SK-N-SH treated with all-trans-retinoic acid at 6 μM for 48 hours (cell line): ENCODE results near the gene DCTD.
"Not testable (repeated sequence)": the region's sequence is repeated elsewhere in the genome, so short reads cannot be mapped to it uniquely, and the experiment has no call there.

Experiments used
- ARNTL ChIP-seq: fragments of 450-650 bp; formaldehyde crosslinking; IDR thresholded peaks from 2 replicates; pipeline ENCODE4 v1.5.0; 2020; ENCODE audit warnings: low read depth, mild to moderate bottlenecking, moderate library complexity, borderline replicate concordance
- BACH2 ChIP-seq: fragments of 250-450 bp; sonication (Bioruptor Pico); IDR thresholded peaks from 2 replicates; pipeline ENCODE4 v1.9.0; 2021; ENCODE audit warnings: mild to moderate bottlenecking, borderline replicate concordance
- CREB5 ChIP-seq: fragments of 250-450 bp; sonication (Bioruptor Pico); IDR thresholded peaks from 2 replicates; pipeline ENCODE4 v1.5.1; 2020; ENCODE audit warnings: low read depth, mild to moderate bottlenecking, moderate library complexity
- GLIS3 ChIP-seq: fragments of 250-450 bp; sonication (Bioruptor Pico); IDR thresholded peaks from 2 replicates; pipeline ENCODE4 v1.5.0; 2020; ENCODE audit warnings: mild to moderate bottlenecking, moderate library complexity
- OSR1 ChIP-seq: fragments of 250-450 bp; sonication (Bioruptor Pico); IDR thresholded peaks from 2 replicates; pipeline ENCODE4 v1.8.0; 2022; ENCODE audit warnings: moderate library complexity, mild to moderate bottlenecking, inconsistent platforms
- PATZ1 ChIP-seq: fragments of 250-450 bp; sonication (Bioruptor Pico); IDR thresholded peaks from 2 replicates; pipeline ENCODE4 v1.8.0; 2020; ENCODE audit warnings: mild to moderate bottlenecking, moderate library complexity, borderline replicate concordance
- PPARA ChIP-seq: fragments of 250-450 bp; sonication (Bioruptor Pico); IDR thresholded peaks from 2 replicates; pipeline ENCODE4 v1.5.0; 2020; ENCODE audit warnings: mild to moderate bottlenecking, borderline replicate concordance
- TCF4 ChIP-seq: fragments of 250-450 bp; sonication (Bioruptor Pico); IDR thresholded peaks from 2 replicates; pipeline ENCODE4 v1.8.0; 2021; ENCODE audit warnings: mild to moderate bottlenecking, moderate library complexity, borderline replicate concordance
- TOX ChIP-seq: fragments of 250-450 bp; sonication (Bioruptor Pico); IDR thresholded peaks from 2 replicates; pipeline ENCODE4 v1.8.0; 2021; ENCODE audit warnings: mild to moderate bottlenecking, moderate library complexity, borderline replicate concordance
- ZFP3 ChIP-seq: fragments of 250-450 bp; sonication (Bioruptor Pico); IDR thresholded peaks from 2 replicates; pipeline ENCODE4 v1.5.0; 2020; ENCODE audit warnings: mild to moderate bottlenecking, moderate library complexity
- ZFP30 ChIP-seq: fragments of 450-650 bp; formaldehyde crosslinking; IDR thresholded peaks from 2 replicates; pipeline ENCODE4 v1.5.0; 2022; ENCODE audit warnings: mild to moderate bottlenecking, moderate library complexity
- ZNF565 ChIP-seq: fragments of 450-650 bp; formaldehyde crosslinking; conservative IDR thresholded peaks from 2 replicates; pipeline ENCODE4 v1.5.0; 2020; ENCODE audit warnings: low read depth, mild to moderate bottlenecking, moderate library complexity
- ZNF8 ChIP-seq: fragments of 450-650 bp; formaldehyde crosslinking; IDR thresholded peaks from 2 replicates; pipeline ENCODE4 v1.5.0; 2020; ENCODE audit warnings: mild to moderate bottlenecking, moderate library complexity
- TF ChIP-seq, protein P1 (sequence below): fragments of 250-450 bp; sonication (Bioruptor Pico); IDR thresholded peaks from 2 replicates; pipeline ENCODE4 v1.5.0; 2020; ENCODE audit warnings: mild to moderate bottlenecking, moderate library complexity

GRCh38 chr4:182900021-182900420 is 17.2 kb downstream of the DCTD start:
- not testable (repeated sequence) for TF ChIP-seq ZFP3 (CRISPR knock-in tag); PATZ1; ZNF8; CREB5 (CRISPR knock-in tag); TOX (CRISPR knock-in tag); GLIS3 (CRISPR knock-in tag); ARNTL (CRISPR knock-in tag); ZFP30 (CRISPR knock-in tag); OSR1; ZNF565; PPARA (CRISPR knock-in tag); TCF4 (CRISPR knock-in tag); BACH2 (CRISPR knock-in tag)
- TF ChIP-seq, protein P1, sequence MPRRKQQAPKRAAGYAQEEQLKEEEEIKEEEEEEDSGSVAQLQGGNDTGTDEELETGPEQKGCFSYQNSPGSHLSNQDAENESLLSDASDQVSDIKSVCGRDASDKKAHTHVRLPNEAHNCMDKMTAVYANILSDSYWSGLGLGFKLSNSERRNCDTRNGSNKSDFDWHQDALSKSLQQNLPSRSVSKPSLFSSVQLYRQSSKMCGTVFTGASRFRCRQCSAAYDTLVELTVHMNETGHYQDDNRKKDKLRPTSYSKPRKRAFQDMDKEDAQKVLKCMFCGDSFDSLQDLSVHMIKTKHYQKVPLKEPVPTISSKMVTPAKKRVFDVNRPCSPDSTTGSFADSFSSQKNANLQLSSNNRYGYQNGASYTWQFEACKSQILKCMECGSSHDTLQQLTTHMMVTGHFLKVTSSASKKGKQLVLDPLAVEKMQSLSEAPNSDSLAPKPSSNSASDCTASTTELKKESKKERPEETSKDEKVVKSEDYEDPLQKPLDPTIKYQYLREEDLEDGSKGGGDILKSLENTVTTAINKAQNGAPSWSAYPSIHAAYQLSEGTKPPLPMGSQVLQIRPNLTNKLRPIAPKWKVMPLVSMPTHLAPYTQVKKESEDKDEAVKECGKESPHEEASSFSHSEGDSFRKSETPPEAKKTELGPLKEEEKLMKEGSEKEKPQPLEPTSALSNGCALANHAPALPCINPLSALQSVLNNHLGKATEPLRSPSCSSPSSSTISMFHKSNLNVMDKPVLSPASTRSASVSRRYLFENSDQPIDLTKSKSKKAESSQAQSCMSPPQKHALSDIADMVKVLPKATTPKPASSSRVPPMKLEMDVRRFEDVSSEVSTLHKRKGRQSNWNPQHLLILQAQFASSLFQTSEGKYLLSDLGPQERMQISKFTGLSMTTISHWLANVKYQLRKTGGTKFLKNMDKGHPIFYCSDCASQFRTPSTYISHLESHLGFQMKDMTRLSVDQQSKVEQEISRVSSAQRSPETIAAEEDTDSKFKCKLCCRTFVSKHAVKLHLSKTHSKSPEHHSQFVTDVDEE (CRISPR knock-in tag), result not testable (repeated sequence)
